ENCODE data around the gene MINDY4. TPM values are rescaled to one million over a fixed set of nuclear protein-coding genes. Genes with fewer than 3 reads are reported as not detected.

The MINDY4 gene
- total RNA-seq, 2 experiments from 2014 or later: 1.2 to 1.4 TPM

DNA sequence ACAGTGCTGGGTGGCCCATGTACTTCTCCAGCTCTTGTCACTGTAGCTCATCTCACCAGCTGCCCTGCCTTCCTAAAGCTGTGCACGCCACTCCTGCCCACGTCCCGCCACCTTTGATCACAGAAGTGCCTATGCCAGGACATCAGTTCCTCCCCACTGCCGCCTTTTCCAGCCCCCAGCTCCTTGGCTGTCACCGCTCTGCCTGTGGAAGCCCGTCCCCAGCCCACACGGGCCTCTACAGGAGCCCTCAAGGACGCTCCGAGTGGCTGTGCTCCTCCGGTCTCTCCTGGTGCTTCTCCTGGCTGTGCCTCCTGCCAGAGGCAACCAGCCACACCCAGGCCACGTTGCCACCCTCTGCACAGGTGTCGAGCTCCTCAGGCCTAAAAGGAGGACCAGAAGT lies 38.6 kb upstream of the MINDY4 start:
- Mint-ChIP-seq H3K4me3 (no peak overlapping the region), H3K4me1 (ENCODE audit: low read depth) (peaks cover 42% of the 10 kb centered on the region), H3K9me3 (no peaks in the 10 kb centered on the region), H3K27me3 (ENCODE audit: low read depth) (no peaks in the 10 kb centered on the region), H3K36me3 (ENCODE audit: low read depth) (no peaks in the 10 kb centered on the region), H3K27ac (no peak overlapping the region)
- intact Hi-C loops (cut with micrococcal nuclease): no loop called here
- no peak for DNase-seq
- CTCF ChIA-PET: no interaction called here

DNA sequence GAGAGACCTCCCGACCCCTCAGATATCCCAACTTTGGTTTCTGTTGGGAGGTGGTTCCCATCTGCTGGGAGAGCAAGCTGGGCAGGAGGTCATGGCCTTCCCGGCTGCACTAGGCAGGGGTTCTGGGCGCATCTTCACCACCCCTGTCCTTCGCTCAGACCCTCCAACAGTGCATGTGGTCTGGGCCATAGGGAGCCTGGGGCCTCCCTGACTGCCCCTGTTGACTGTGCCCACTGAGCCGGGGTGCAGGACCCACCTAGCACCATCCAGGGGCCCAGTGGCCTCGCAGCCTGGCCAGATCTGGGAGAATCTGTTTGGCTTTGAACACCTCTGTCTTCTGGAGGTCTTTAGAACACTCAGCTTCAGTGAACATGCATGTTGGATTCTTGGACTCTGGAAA lies 38.0 kb upstream of the MINDY4 start:
- Mint-ChIP-seq H3K27ac (no peak overlapping the region), H3K9me3 (no peaks in the 10 kb centered on the region), H3K36me3 (ENCODE audit: low read depth) (no peaks in the 10 kb centered on the region), H3K4me1 (ENCODE audit: low read depth) (peaks cover 42% of the 10 kb centered on the region), H3K27me3 (ENCODE audit: low read depth) (no peaks in the 10 kb centered on the region), H3K4me3 (no peak overlapping the region)
- CTCF ChIA-PET: no interaction called here
- intact Hi-C loops (cut with micrococcal nuclease): no loop called here
- no peak for DNase-seq

DNA sequence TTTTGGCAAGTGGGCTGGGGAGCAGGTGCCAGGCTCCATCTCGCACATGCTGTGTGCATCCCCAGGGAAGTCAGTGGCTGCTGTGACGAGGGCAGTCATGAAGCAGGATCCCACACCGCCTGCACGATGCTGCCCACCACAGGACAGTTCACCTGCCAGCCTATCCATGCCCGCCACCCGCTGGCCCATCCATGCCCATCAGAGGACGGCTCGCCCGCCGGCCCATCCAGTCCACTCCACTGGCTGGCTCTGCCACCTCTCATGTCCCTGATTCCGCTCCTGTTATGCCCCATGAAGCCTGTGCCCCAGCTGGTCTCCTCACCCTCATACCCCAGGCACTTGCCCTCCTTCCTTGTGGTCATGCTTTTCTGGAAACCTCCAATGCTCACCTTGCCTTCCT lies 37.5 kb upstream of the MINDY4 start:
- Mint-ChIP-seq H3K9me3 (no peaks in the 10 kb centered on the region), H3K36me3 (ENCODE audit: low read depth) (no peaks in the 10 kb centered on the region), H3K4me1 (ENCODE audit: low read depth) (peaks cover 42% of the 10 kb centered on the region), H3K4me3 (no peak overlapping the region), H3K27me3 (ENCODE audit: low read depth) (no peaks in the 10 kb centered on the region), H3K27ac (no peak overlapping the region)
- intact Hi-C loops (cut with micrococcal nuclease): no loop called here
- CTCF ChIA-PET: interaction anchor here (1.0 kb wide), 1 partner anchor 11 kb away, joined by 3 read pairs; no protein-coding TSS in a partner anchor
- DNase-seq: no peak

DNA sequence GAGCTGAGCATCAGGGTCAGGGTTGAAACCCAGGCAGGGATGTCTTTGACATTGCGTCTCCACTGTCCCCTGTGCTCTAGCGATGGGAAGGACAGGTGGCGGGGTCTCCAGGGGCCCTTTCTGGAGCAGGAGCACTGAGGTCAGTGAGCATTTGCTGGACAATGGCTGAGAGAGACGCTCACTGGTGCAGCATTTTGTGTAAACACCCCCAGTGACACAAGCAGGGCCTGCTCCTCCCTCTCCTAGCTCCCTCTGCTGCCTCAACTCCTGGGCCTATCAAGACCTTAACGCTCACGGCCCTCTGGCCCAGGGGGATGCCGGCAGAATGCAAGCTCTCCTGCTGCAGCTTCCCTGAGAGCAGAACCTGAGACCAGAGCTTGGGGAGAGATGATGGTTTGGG lies 36.7 kb upstream of the MINDY4 start:
- H3K36me3 Mint-ChIP-seq (ENCODE audit: low read depth): no peaks in the 10 kb centered on the region
- no peak for DNase-seq
- H3K9me3 Mint-ChIP-seq: no peaks in the 10 kb centered on the region
- peaks cover 44% of the 10 kb centered on the region for H3K4me1 Mint-ChIP-seq (ENCODE audit: low read depth)
- H3K27ac Mint-ChIP-seq: no peak overlapping the region
- intact Hi-C loops (cut with micrococcal nuclease): no loop called here
- CTCF ChIA-PET: interaction anchor here (1.0 to 1.1 kb wide), 2 partner anchors 9 to 12 kb away, joined by 3 read pairs; no protein-coding TSS in a partner anchor
- no peaks in the 10 kb centered on the region for H3K27me3 Mint-ChIP-seq (ENCODE audit: low read depth)
- H3K4me3 Mint-ChIP-seq: no peak overlapping the region

DNA sequence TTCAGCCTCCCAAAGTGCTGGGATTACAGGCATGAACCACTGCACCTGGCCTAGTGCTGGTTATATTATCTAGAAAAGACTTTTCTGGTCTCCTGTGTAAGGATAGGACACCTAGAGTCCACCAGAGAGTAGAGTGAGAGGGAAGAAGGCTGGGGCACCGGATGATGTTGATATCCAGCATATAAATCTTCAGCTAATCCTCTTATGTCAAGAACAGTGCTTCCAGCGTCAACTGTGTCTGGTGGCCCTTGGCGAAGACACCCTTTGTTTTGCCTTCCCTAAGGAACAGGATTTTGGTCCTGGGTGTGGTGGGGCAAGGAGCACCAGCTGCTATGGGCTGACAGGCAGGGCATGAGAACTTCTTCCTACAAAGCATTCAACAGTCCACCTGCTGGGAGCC lies 35.6 kb upstream of the MINDY4 start:
- Mint-ChIP-seq H3K27ac (no peak overlapping the region), H3K36me3 (ENCODE audit: low read depth) (no peaks in the 10 kb centered on the region), H3K4me1 (ENCODE audit: low read depth) (peaks cover 44% of the 10 kb centered on the region), H3K9me3 (no peaks in the 10 kb centered on the region), H3K4me3 (no peak overlapping the region), H3K27me3 (ENCODE audit: low read depth) (no peaks in the 10 kb centered on the region)
- no peak for DNase-seq
- intact Hi-C loops (cut with micrococcal nuclease): loop anchor here (5.0 kb wide), 1 partner anchor 573 kb away; no protein-coding TSS in a partner anchor
- CTCF ChIA-PET: interaction anchor here (1.7 kb wide), 1 partner anchor 243 kb away, joined by 3 read pairs; no protein-coding TSS in a partner anchor

DNA sequence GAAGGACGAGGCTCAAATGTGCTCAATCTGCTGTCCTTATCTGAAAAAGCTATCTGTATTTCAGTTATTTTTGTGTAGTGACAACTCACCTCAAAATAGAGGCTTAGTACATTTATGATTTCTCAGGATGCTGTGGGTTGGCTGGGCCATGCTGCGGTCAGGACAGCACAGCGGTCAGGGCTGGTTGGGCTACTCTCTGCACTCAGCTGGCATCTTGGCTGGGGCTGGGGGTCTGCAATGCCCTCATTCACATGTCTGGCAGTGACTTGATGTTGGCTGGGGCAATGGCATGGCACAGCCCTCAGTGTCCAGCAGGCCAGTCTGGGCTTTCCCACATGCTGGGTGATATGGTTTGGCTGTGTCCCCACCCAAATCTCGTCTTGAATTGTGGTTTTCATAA lies 34.9 kb upstream of the MINDY4 start:
- peaks cover 41% of the 10 kb centered on the region for H3K4me1 Mint-ChIP-seq (ENCODE audit: low read depth)
- CTCF ChIA-PET: interaction anchor here (1.7 kb wide), 1 partner anchor 242 kb away, joined by 3 read pairs; no protein-coding TSS in a partner anchor
- H3K36me3 Mint-ChIP-seq (ENCODE audit: low read depth): no peaks in the 10 kb centered on the region
- intact Hi-C loops (cut with micrococcal nuclease): loop anchor here (5.0 kb wide), 1 partner anchor 574 kb away; no protein-coding TSS in a partner anchor
- no peaks in the 10 kb centered on the region for H3K27me3 Mint-ChIP-seq (ENCODE audit: low read depth)
- DNase-seq: no peak
- H3K4me3 Mint-ChIP-seq: no peak overlapping the region
- no peaks in the 10 kb centered on the region for H3K9me3 Mint-ChIP-seq
- H3K27ac Mint-ChIP-seq: no peak overlapping the region

DNA sequence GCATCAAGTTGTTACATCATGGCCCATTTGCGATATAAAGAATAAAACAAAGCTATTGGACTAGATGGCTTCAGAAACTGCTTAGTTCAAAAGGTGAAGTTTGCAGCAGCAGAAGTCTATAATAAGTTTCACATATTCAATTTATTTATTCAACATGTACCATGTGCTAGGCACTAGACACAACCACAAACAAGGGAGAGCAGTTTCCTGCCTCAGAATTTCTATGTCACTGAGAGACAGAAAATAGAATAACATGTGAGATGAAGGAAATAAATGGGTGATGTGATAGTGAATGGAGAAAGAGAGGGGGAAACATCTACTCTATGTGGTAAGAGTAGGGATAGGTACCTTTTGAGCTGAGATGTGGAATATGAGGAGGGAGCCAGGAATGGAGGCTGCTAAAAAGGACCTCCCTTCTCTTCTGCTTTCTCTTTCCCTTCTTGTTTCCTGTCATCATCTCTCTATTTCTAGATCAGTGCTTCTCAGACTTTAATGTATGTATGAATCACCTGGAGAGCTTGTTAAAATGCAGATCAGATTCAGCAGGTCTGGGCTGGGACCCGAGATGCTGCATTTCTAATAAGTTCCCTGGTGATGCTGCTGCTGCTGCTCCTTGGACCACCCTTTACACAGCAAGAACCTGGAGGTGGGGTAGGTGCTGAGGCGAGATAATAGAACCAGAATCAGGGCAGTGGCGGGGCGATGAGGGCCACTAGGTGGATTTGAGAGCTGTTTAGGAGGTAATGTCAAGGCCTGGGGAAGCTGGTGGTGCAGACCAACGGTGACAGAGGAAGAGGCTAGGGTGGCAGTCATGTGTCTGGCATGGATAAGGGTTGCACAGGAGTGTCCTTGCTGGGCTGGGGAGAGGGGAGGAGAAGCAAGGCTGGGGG lies 32.9 kb upstream of the MINDY4 start:
- CTCF ChIA-PET: interaction anchor here (0.8 to 6.2 kb wide), 10 partner anchors 9 to 174 kb away, joined by 3 to 81 read pairs (median 6); partner anchors contain the start of gene CRHR2
- Mint-ChIP-seq H3K4me3 (peak overlapping the region; percentile 28), H3K4me1 (ENCODE audit: low read depth) (peaks cover 29% of the 10 kb centered on the region), H3K27me3 (ENCODE audit: low read depth) (no peaks in the 10 kb centered on the region), H3K36me3 (ENCODE audit: low read depth) (no peaks in the 10 kb centered on the region), H3K27ac (peak overlapping the region; percentile 59), H3K9me3 (no peaks in the 10 kb centered on the region)
- peak; percentile 54 for DNase-seq
- intact Hi-C loops (cut with micrococcal nuclease): loop anchor here (1.0 to 5.0 kb wide), 8 partner anchors 11 to 710 kb away; partner anchors contain the start of genes CRHR2, GARS1 and PLEKHA8

DNA sequence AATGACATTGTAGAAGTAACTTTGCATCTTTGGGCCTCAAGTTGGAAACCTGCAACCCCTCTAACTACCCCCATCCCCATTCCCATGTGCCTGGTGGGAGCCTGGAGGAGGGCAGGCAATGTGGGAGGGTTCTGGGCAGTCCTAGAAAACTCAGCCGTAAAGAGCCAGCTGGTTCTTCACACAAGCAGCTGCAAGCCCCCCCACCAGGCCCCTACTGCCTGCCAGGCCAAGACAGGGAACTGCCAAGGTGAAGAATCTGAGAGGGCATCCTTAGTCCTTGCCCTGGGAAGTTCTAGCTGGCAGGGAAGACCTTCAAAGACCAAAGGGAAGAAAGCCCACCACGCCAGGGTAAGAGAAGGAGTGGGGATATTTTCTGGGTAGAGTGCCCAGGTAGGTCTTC lies 31.5 kb upstream of the MINDY4 start:
- peaks cover 29% of the 10 kb centered on the region for H3K4me1 Mint-ChIP-seq (ENCODE audit: low read depth)
- no peaks in the 10 kb centered on the region for H3K9me3 Mint-ChIP-seq
- no peaks in the 10 kb centered on the region for H3K36me3 Mint-ChIP-seq (ENCODE audit: low read depth)
- no peaks in the 10 kb centered on the region for H3K27me3 Mint-ChIP-seq (ENCODE audit: low read depth)
- intact Hi-C loops (cut with micrococcal nuclease): loop anchor here (1.0 to 5.0 kb wide), 4 partner anchors 37 to 577 kb away; no protein-coding TSS in a partner anchor
- DNase-seq: no peak
- no peak overlapping the region for H3K4me3 Mint-ChIP-seq
- no peak overlapping the region for H3K27ac Mint-ChIP-seq
- CTCF ChIA-PET: interaction anchor here (0.6 to 6.2 kb wide), 42 partner anchors 10 to 575 kb away, joined by 3 to 81 read pairs (median 5); partner anchors contain the start of gene CRHR2

DNA sequence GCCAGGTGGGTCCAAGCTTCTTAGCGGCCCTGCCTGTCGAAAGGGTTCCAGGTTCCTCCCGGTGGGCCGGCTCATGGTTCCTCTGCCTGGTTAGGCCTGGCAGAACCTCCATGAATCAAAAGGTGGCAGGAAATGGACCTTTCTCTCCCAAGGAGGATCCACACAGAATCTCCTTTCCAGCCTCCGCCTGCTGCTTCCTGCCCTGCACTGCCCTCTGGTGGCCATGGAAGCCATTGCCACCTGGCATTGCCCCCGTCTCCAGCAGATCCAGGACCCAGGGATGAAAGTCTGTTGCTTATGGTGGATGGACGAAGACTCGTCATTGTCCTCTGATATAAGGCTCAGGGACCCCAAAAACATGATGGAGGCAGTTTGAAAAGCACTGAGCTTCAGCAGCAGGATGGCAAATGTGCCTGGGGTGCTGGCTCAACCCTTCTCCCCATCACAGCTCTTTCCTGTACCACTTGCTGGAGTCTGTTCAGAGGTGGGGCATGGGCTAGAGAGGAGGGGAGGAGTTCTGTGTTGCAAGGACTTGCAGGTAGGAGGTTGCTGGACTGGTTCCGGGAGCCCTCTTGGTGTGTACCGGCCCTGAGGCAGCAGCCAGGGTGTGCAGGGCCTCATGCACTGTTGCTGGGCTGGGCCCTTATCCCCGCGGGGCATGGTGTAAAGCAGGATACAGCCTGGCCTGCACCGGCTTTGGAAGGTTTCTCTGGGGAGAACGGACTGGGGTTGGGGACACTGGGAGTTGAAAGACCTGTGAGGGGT lies 30.6 kb upstream of the MINDY4 start:
- Mint-ChIP-seq H3K27ac (no peak overlapping the region), H3K4me1 (ENCODE audit: low read depth) (peaks cover 29% of the 10 kb centered on the region), H3K36me3 (ENCODE audit: low read depth) (no peaks in the 10 kb centered on the region), H3K4me3 (no peak overlapping the region), H3K9me3 (no peaks in the 10 kb centered on the region), H3K27me3 (ENCODE audit: low read depth) (no peaks in the 10 kb centered on the region)
- CTCF ChIA-PET: interaction anchor here (0.6 to 6.2 kb wide), 42 partner anchors 9 to 576 kb away, joined by 3 to 81 read pairs (median 5); partner anchors contain the start of gene CRHR2
- peak; percentile 85 for DNase-seq
- intact Hi-C loops (cut with micrococcal nuclease): loop anchor here (1.0 kb wide), 2 partner anchors 38 to 192 kb away; no protein-coding TSS in a partner anchor

DNA sequence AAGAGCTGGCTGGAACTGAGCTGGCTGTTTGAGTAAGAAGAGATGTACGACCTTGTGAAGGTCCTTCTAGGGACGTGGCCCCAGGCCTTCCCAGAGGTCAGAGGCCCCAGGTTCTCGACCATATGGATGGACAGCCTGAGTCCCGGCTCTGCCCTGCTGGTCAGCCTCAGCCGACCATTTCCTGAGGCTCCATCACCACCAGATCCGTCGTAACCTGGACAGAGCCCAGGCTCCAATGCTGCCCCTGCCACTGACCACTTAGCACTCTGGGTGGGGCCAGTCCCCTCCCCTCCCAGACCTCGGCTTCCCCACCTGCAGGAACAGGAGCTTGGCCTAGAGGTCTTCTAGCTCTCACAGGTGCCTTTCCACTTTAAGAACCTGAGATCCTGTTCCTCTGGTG lies 29.9 kb upstream of the MINDY4 start:
- Mint-ChIP-seq H3K36me3 (ENCODE audit: low read depth) (no peaks in the 10 kb centered on the region), H3K4me1 (ENCODE audit: low read depth) (peaks cover 29% of the 10 kb centered on the region), H3K4me3 (no peak overlapping the region), H3K27ac (no peak overlapping the region), H3K27me3 (ENCODE audit: low read depth) (no peaks in the 10 kb centered on the region), H3K9me3 (no peaks in the 10 kb centered on the region)
- CTCF ChIA-PET: interaction anchor here (0.9 to 6.2 kb wide), 18 partner anchors 8 to 242 kb away, joined by 3 to 81 read pairs (median 10); partner anchors contain the start of gene CRHR2
- DNase-seq: no peak
- intact Hi-C loops (cut with micrococcal nuclease): no loop called here

DNA sequence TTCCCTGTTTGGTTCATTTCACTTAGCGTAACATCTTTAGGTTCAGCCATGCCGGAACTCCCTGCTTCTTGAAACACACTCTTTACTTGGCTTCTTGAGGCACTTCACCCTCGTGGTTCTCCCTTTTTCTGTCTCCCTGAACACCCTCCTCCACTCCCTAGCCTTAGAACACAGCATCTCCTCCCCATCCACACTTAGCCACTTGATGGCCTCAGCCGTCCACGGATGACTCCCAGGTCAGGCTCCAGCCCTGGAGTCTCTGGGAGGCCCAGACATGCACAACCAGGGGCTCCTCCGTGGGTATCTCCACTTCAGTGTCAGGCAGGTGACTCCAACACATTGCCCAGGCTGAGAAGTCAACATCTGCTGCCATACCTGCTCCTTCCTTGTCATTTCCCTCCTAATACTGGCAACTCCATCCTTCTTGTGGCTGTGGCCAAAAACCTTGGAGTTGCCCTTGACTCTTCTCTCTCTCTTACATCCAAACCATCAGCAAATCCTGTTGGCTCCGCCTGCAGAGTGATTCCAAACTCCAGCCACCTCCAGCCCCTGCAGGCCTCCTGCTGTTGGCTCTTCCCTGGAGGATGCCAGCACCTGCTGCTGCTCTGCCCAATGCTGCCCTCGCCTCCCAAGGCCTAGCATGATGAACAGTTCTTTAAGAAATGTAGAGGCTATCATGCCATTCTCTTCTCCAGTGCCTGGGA lies 27.7 kb upstream of the MINDY4 start:
- no peaks in the 10 kb centered on the region for H3K27me3 Mint-ChIP-seq (ENCODE audit: low read depth)
- CTCF ChIA-PET: interaction anchor here (6.2 kb wide), 1 partner anchor 61 kb away, joined by 67 read pairs; the partner anchor contains the start of gene CRHR2
- no peaks in the 10 kb centered on the region for H3K36me3 Mint-ChIP-seq (ENCODE audit: low read depth)
- intact Hi-C loops (cut with micrococcal nuclease): loop anchor here (1.0 kb wide), 1 partner anchor 231 kb away; no protein-coding TSS in a partner anchor
- H3K9me3 Mint-ChIP-seq: no peaks in the 10 kb centered on the region
- H3K4me1 Mint-ChIP-seq (ENCODE audit: low read depth): peaks cover 15% of the 10 kb centered on the region
- no peak overlapping the region for H3K27ac Mint-ChIP-seq
- peak; percentile 25 for DNase-seq
- H3K4me3 Mint-ChIP-seq: no peak overlapping the region

Data from activated naive CD4-positive, alpha-beta T cell treated with anti-CD3 and anti-CD28 coated beads for 36 hours (primary cell).